Bronchial epithelial cell (primary cell): ENCODE results near the gene PNCK. TPM values are rescaled to one million over a fixed set of nuclear protein-coding genes. Genes with fewer than 3 reads are reported as not detected.

Source experiments
- DNase-seq: peaks from one replicate; pipeline ENCODE4 v3.0.0-alpha.2; 2010; ENCODE audit warnings: low read depth
- FAIRE-seq: peaks from 2 replicates; lab custom pipeline; 2011; peaks lifted over from hg19 to GRCh38; lab: Jason Lieb, UNC
- H3K27me3 ChIP-seq: 2 replicates; pipeline ENCODE4 v1.5.1; 2011; ENCODE audit warnings: low read length; ENCODE audit not compliant: control insufficient read depth, insufficient read depth
- H3K36me3 ChIP-seq: 2 replicates; pipeline ENCODE4 v1.5.1; 2011; ENCODE audit warnings: low read length; ENCODE audit not compliant: control insufficient read depth, insufficient read depth
- H3K4me3 ChIP-seq: 2 replicates; pipeline ENCODE4 v1.5.1; 2011; ENCODE audit warnings: mild to moderate bottlenecking, low read depth, low read length, control low read depth
- total RNA-seq: library from RNA; depleted of rRNA; stranded (reverse); fragments of >200 nt; gene quantifications from 2 replicates; pipeline ENCODE4 v1.2.1, GENCODE V29; 2014
- TF ChIP-seq, protein P1 (sequence below): IDR thresholded peaks from 2 replicates; pipeline ENCODE4 v1.5.1; 2011; ENCODE audit warnings: mild to moderate bottlenecking, moderate library complexity, low read length, control low read depth, inconsistent platforms; ENCODE audit not compliant: insufficient read depth, severe bottlenecking

The PNCK gene
- total RNA-seq, 1 donor from 2014 or later, result 2.1 TPM

DNA sequence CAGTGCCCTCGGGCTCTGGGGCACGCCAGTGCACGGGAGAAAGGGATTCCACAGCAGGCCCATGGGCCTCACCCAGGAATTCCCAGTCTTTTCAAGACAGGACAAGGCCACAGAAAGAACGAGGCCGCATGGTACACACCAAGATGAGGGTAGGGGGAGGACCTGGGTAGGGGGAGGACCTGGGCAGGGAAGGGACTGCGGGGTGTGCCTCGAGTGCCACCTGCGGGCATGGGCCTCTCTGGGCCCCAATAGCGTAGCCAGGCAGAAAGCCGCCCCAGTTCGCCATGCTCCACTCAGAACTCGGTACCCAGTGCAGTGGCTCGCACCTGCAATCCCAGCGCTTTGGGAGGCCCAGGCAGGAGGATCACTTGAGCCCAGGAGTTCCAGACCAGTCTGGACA lies 40.6 kb downstream of the PNCK start:
- TF ChIP-seq, protein P1, sequence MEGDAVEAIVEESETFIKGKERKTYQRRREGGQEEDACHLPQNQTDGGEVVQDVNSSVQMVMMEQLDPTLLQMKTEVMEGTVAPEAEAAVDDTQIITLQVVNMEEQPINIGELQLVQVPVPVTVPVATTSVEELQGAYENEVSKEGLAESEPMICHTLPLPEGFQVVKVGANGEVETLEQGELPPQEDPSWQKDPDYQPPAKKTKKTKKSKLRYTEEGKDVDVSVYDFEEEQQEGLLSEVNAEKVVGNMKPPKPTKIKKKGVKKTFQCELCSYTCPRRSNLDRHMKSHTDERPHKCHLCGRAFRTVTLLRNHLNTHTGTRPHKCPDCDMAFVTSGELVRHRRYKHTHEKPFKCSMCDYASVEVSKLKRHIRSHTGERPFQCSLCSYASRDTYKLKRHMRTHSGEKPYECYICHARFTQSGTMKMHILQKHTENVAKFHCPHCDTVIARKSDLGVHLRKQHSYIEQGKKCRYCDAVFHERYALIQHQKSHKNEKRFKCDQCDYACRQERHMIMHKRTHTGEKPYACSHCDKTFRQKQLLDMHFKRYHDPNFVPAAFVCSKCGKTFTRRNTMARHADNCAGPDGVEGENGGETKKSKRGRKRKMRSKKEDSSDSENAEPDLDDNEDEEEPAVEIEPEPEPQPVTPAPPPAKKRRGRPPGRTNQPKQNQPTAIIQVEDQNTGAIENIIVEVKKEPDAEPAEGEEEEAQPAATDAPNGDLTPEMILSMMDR, result no peak
- DNase-seq (no peak), FAIRE-seq (no peak)
- H3K4me3 ChIP-seq, result no peak overlapping the region
- H3K36me3 ChIP-seq, result no peaks in the 10 kb centered on the region
- no peaks in the 10 kb centered on the region for H3K27me3 ChIP-seq

DNA sequence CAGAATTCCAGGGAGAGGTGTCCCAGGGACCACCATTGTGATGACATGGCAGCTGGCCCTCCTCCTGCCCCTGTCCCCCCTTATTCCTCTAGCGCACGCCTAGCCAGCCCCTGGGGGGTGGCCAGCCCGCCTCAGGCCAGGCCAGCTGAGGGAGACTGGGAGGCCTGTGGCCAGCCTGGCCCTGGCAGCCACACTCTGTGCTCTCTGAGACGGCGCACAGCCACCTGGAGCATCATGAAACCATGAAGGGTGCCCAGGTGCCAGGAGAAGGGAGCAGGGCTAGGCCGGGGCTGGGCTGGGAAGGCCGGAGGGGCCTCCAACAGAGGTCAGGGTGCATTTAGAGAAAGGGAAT lies 41.0 kb downstream of the PNCK start:
- H3K4me3 ChIP-seq, result no peak overlapping the region

DNA sequence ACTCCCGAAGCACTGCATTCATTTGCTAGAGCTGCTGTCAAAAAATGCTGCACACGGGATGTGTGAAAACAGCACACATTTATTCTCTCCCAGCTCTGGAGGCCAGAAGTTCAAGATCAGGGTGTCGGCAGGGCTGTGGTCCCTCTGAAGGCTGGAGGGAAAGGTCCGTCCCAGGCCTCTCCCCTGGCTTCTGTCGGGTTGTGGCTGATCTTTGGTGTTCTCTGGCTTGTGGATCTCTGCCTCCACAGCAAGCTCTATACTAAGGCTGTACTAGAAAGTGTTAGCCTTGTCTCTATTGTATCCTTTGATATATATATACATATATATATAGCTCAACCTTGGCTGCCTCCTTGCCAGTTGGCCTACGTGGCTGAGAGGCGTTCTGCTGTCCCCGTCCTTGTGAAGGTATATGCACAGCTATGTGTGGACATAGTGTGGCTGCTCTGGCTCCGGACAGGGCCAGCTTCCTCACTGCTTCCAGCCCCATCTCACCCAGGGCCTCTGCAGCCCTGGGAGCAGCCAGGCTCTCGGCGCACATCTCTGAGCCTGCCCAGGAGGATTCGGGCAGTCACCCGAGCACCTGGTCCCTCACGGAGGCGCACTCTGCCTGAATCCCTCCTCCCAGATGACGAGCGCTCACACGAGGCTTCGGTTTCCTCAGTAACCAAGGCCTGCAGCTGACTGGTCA lies 41.6 kb downstream of the PNCK start:
- FAIRE-seq, result no peak
- Histone ChIP-seq H3K36me3 (no peaks in the 10 kb centered on the region), H3K4me3 (no peak overlapping the region), H3K27me3 (no peaks in the 10 kb centered on the region)
- TF ChIP-seq, protein P1, result no peak
- DNase-seq, result no peak

More for the DNA sequence above, 41.0 kb downstream of the PNCK start:
- FAIRE-seq, result no peak
- TF ChIP-seq, protein P1, result no peak
- Histone ChIP-seq H3K36me3 (no peaks in the 10 kb centered on the region), H3K27me3 (no peaks in the 10 kb centered on the region)
- no peak for DNase-seq

DNA sequence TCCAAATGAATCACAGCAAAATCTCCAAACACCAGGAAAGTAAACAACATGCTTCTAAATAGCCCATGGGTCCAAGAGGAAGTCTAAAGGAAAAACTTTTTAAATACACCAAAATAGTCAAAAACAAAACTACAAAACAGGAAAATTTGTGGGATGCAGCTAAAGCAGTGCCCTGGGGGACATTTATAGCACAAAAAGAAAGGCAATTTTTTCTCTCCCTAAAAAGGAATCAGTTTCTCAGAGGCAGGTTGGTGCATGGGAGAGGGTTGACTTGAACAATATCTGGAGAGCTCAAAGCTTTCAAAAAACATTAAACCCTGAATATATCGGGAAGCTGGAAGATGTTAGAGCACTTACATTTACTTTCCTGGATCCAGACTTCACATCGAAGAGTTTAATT lies 42.3 kb downstream of the PNCK start:
- no peaks in the 10 kb centered on the region for H3K27me3 ChIP-seq
- TF ChIP-seq, protein P1, result no peak
- H3K4me3 ChIP-seq, result no peak overlapping the region
- FAIRE-seq, result no peak
- H3K36me3 ChIP-seq, result no peaks in the 10 kb centered on the region
- DNase-seq, result no peak

DNA sequence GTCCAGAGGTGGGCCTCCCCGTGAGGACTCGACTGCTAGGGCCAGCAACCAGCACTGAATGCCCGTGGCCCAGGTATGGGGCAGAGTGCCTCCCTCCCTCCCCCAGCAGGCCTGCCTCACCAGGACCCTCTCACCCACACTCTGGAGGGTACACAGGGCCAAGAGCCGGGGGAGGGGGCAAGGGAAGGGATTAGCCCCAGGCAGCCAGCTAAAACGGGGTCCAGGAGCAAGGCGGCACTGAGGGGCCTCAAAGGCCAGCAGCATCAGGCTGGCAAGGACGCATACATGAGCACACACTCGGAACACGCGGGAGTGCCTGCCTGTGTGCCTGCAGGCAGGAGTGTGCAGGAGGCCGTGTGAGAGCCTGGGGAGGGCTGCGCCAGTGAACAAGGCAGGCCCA lies 44.9 kb downstream of the PNCK start:
- Histone ChIP-seq H3K27me3 (no peaks in the 10 kb centered on the region), H3K36me3 (no peaks in the 10 kb centered on the region), H3K4me3 (no peak overlapping the region)
- TF ChIP-seq, protein P1, result no peak
- FAIRE-seq, result no peak
- DNase-seq, result no peak

DNA sequence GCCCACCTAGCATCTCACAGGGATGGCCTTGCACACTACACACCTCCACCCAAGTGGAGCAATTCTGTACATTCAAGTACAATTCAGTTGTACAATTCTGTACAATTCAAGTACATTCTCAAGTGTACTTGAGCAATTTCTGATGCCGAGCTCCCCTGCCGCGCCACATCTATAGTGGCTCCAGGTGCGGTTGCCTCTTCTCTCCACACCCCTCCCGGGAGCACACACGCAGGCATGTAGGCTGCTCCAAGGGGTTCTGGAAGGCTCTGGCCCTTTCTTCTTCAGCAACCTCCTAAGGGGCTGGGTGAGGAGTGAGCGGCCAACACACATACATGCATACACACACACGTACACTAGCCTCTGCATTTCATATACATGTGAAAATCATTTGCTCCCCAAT lies 45.5 kb downstream of the PNCK start:
- H3K36me3 ChIP-seq, result no peaks in the 10 kb centered on the region
- no peak for DNase-seq
- no peak for FAIRE-seq
- no peak overlapping the region for H3K4me3 ChIP-seq
- TF ChIP-seq, protein P1, result no peak
- no peaks in the 10 kb centered on the region for H3K27me3 ChIP-seq
